Measurements from ENCODE around the gene LMX1B.
"Not testable (repeated sequence)": the region's sequence is repeated elsewhere in the genome, so short reads cannot be mapped to it uniquely, and the experiment has no call there.

Gene LMX1B

GRCh38 chr9:126613651-126614050 lies at the start of gene LMX1B:
Gene LMX1B, plus strand, starts transcription at chr9:126613928. Its CDS starts 522 bp downstream, at chr9:126614450.
- DNase-seq (ENCODE audit: low read depth): peak; percentile 47

GRCh38 chr9:126564128-126564527 lies 49.6 kb upstream of the LMX1B start:
- no peak for DNase-seq (ENCODE audit: low read depth)

GRCh38 chr9:126564716-126565115 lies 49.0 kb upstream of the LMX1B start:
- DNase-seq (ENCODE audit: low read depth): no peak

- DNase-seq (ENCODE audit: low read depth): no peak
These were observed 48.2 kb upstream of the LMX1B start for GRCh38 chr9:126565336-126566128.

- DNase-seq (ENCODE audit: low read depth): no peak
These were observed 44.7 kb upstream of the LMX1B start for GRCh38 chr9:126569036-126569435.

- DNase-seq (ENCODE audit: low read depth): no peak
These were observed 35.7 kb upstream of the LMX1B start for GRCh38 chr9:126578029-126578428.

- DNase-seq (ENCODE audit: low read depth): not testable (repeated sequence)
These were observed 33.4 kb upstream of the LMX1B start for GRCh38 chr9:126580319-126580718.

- no peak for DNase-seq (ENCODE audit: low read depth)
These were observed 31.8 kb upstream of the LMX1B start for GRCh38 chr9:126581893-126582292.

- DNase-seq (ENCODE audit: low read depth): no peak
These were observed 31.3 kb upstream of the LMX1B start for GRCh38 chr9:126582427-126582826.

- DNase-seq (ENCODE audit: low read depth): no peak
These were observed 30.5 kb upstream of the LMX1B start for GRCh38 chr9:126583144-126583760.

GRCh38 chr9:126584611-126585010 lies 29.1 kb upstream of the LMX1B start:
- DNase-seq (ENCODE audit: low read depth): no peak

GRCh38 chr9:126586236-126586635 lies 27.5 kb upstream of the LMX1B start:
- no peak for DNase-seq (ENCODE audit: low read depth)

GRCh38 chr9:126587187-126588185 lies 26.2 kb upstream of the LMX1B start:
- DNase-seq (ENCODE audit: low read depth): peak; percentile 6

- no peak for DNase-seq (ENCODE audit: low read depth)
These were observed 25.1 kb upstream of the LMX1B start for GRCh38 chr9:126588491-126589168.

- no peak for DNase-seq (ENCODE audit: low read depth)
These were observed 24.4 kb upstream of the LMX1B start for GRCh38 chr9:126589349-126589748.

GRCh38 chr9:126591083-126591482 lies 22.6 kb upstream of the LMX1B start:
- peak; percentile 12 for DNase-seq (ENCODE audit: low read depth)

- DNase-seq (ENCODE audit: low read depth): peak; percentile 8
These were observed 21.8 kb upstream of the LMX1B start for GRCh38 chr9:126591922-126592321.

GRCh38 chr9:126592461-126592860 lies 21.3 kb upstream of the LMX1B start:
- DNase-seq (ENCODE audit: low read depth): no peak

GRCh38 chr9:126595982-126596381 lies 17.7 kb upstream of the LMX1B start:
- no peak for DNase-seq (ENCODE audit: low read depth)

- DNase-seq (ENCODE audit: low read depth): no peak
These were observed 14.6 kb upstream of the LMX1B start for GRCh38 chr9:126599047-126599650.

All from amniotic epithelial cell (primary cell).